ENCODE data around the gene XG.
A peak's percentile ranks its signal among the peaks of the same experiment; 100 is the strongest.
"Not testable (repeated sequence)": the region's sequence is repeated elsewhere in the genome, so short reads cannot be mapped to it uniquely, and the experiment has no call there.

XG gene

GRCh38 chrX:2735270-2735669 is 16.6 kb upstream of the XG start:
- DNase-seq, result no peak

- no peak for DNase-seq
These were observed 11.2 kb upstream of the XG start for GRCh38 chrX:2740672-2741071.

GRCh38 chrX:2741386-2741785 is 10.5 kb upstream of the XG start:
- DNase-seq, result no peak

GRCh38 chrX:2746250-2746649 is 5.6 kb upstream of the XG start:
- DNase-seq, result not testable (repeated sequence)

- no peak for DNase-seq
These were observed 3.5 kb upstream of the XG start for GRCh38 chrX:2748171-2748814.

- DNase-seq, result no peak
These were observed 3.0 kb upstream of the XG start for GRCh38 chrX:2748815-2749188.

- no peak for DNase-seq
These were observed 549 bp upstream of the XG start for GRCh38 chrX:2751291-2751690.

- not testable (repeated sequence) for DNase-seq
These were observed 601 bp downstream of the XG start for GRCh38 chrX:2752441-2752840.

- DNase-seq, result not testable (repeated sequence)
These were observed 3.4 kb downstream of the XG start for GRCh38 chrX:2755163-2755715.

GRCh38 chrX:2756548-2756947 is 4.7 kb downstream of the XG start:
- no peak for DNase-seq

GRCh38 chrX:2761246-2761645 is 9.4 kb downstream of the XG start:
- no peak for DNase-seq

- not testable (repeated sequence) for DNase-seq
These were observed 10.8 kb downstream of the XG start for GRCh38 chrX:2762671-2763070.

- DNase-seq, result not testable (repeated sequence)
These were observed 13.1 kb downstream of the XG start for GRCh38 chrX:2764766-2765548.

- DNase-seq, result no peak
These were observed 13.7 kb downstream of the XG start for GRCh38 chrX:2765549-2765830.

GRCh38 chrX:2766906-2767305 is 15.1 kb downstream of the XG start:
- peak; percentile 90 for DNase-seq

GRCh38 chrX:2767631-2768455 is 16.0 kb downstream of the XG start:
- DNase-seq, result peak; percentile 87

- DNase-seq, result no peak
These were observed 17.8 kb downstream of the XG start for GRCh38 chrX:2769615-2770014.

GRCh38 chrX:2773166-2774055 is 21.6 kb downstream of the XG start:
- DNase-seq, result not testable (repeated sequence)

GRCh38 chrX:2774057-2774456 is 22.2 kb downstream of the XG start:
- no peak for DNase-seq

GRCh38 chrX:2774776-2775175 is 22.9 kb downstream of the XG start:
- no peak for DNase-seq

- not testable (repeated sequence) for DNase-seq
These were observed 28.8 kb downstream of the XG start for GRCh38 chrX:2780472-2781225.

- no peak for DNase-seq
These were observed 29.4 kb downstream of the XG start for GRCh38 chrX:2781226-2781571.
